Astrocyte (in vitro differentiated cells and primary cell): ENCODE measurements around the gene P2RY12. TPM values are rescaled to one million over a fixed set of nuclear protein-coding genes. Genes with fewer than 3 reads are reported as not detected.

Source experiments
- DNase-seq: peaks from one replicate; pipeline ENCODE4 v3.0.0-alpha.2; 2010; ENCODE audit warnings: low read depth
- FAIRE-seq: peaks from 2 replicates; lab custom pipeline; 2011; peaks lifted over from hg19 to GRCh38; lab: Jason Lieb, UNC
- H2AFZ ChIP-seq: 2 replicates; pipeline ENCODE4 v1.6.0; 2012; ENCODE audit warnings: low read depth, low read length, inconsistent platforms
- H3K27ac ChIP-seq: 2 replicates; pipeline ENCODE4 v1.5.1; 2011; ENCODE audit warnings: low read depth, low read length, inconsistent platforms
- H3K27me3 ChIP-seq: 2 replicates; pipeline ENCODE4 v1.6.0; 2011; ENCODE audit warnings: low read length, inconsistent platforms; ENCODE audit not compliant: insufficient read depth
- H3K36me3 ChIP-seq: 2 replicates; pipeline ENCODE4 v1.5.1; 2011; ENCODE audit warnings: low read length, inconsistent platforms; ENCODE audit not compliant: insufficient read depth
- H3K4me1 ChIP-seq: 2 replicates; pipeline ENCODE4 v1.5.1; 2011; ENCODE audit warnings: low read length, inconsistent platforms; ENCODE audit not compliant: insufficient read depth
- H3K4me2 ChIP-seq: 2 replicates; pipeline ENCODE4 v1.6.0; 2012; ENCODE audit warnings: low read length, inconsistent platforms
- H3K4me3 ChIP-seq: 2 replicates; pipeline ENCODE4 v1.5.1; 2011; ENCODE audit warnings: low read depth, mild to moderate bottlenecking, low read length, inconsistent platforms; ENCODE audit not compliant: insufficient read depth
- H3K79me2 ChIP-seq: 2 replicates; pipeline ENCODE4 v1.6.0; 2012; ENCODE audit warnings: mild to moderate bottlenecking, low read length, inconsistent platforms; ENCODE audit not compliant: insufficient read depth
- H3K9ac ChIP-seq: 2 replicates; pipeline ENCODE4 v1.6.0; 2012; ENCODE audit warnings: mild to moderate bottlenecking, low read length, inconsistent platforms
- H3K9me3 ChIP-seq: 2 replicates; pipeline ENCODE4 v1.5.1; 2012; ENCODE audit warnings: low read depth, mild to moderate bottlenecking, low read length, inconsistent platforms; ENCODE audit not compliant: insufficient read depth
- H4K20me1 ChIP-seq: 2 replicates; pipeline ENCODE4 v1.6.0; 2012; ENCODE audit warnings: low read length, inconsistent platforms; ENCODE audit not compliant: insufficient read depth
- H3K27ac Mint-ChIP-seq: one replicate; pipeline ENCODE4 v1.8.0; 2021; ENCODE audit warnings: mild to moderate bottlenecking, mixed read lengths; ENCODE audit not compliant: unreplicated experiment
- H3K27me3 Mint-ChIP-seq: one replicate; pipeline ENCODE4 v1.8.0; 2021; ENCODE audit warnings: low read depth, mixed read lengths; ENCODE audit not compliant: unreplicated experiment
- H3K36me3 Mint-ChIP-seq: one replicate; pipeline ENCODE4 v1.8.0; 2021; ENCODE audit warnings: low read depth, mixed read lengths; ENCODE audit not compliant: unreplicated experiment
- H3K4me1 Mint-ChIP-seq: one replicate; pipeline ENCODE4 v1.8.0; 2021; ENCODE audit warnings: low read depth, mixed read lengths; ENCODE audit not compliant: unreplicated experiment
- H3K4me3 Mint-ChIP-seq: one replicate; pipeline ENCODE4 v1.8.0; 2021; ENCODE audit warnings: mild to moderate bottlenecking, moderate library complexity, mixed read lengths; ENCODE audit not compliant: unreplicated experiment
- H3K9me3 Mint-ChIP-seq: one replicate; pipeline ENCODE4 v1.8.0; 2021; ENCODE audit warnings: mild to moderate bottlenecking, mixed read lengths; ENCODE audit not compliant: unreplicated experiment
- CTCF ChIP-seq: IDR thresholded peaks from 2 replicates; pipeline ENCODE4 v1.5.1; 2011; ENCODE audit warnings: low read depth, mild to moderate bottlenecking, inconsistent platforms, low read length, moderate library complexity; ENCODE audit not compliant: insufficient read depth
- EZH2 ChIP-seq: IDR thresholded peaks from 2 replicates; pipeline ENCODE4 v1.6.1; 2012; ENCODE audit warnings: mild to moderate bottlenecking, low read length, inconsistent platforms; ENCODE audit not compliant: insufficient read depth
- total RNA-seq: library from RNA; stranded (reverse); gene quantifications from 2 replicates; pipeline ENCODE4 v1.2.1, GENCODE V29; 2021

The P2RY12 gene
- total RNA-seq, 1 donor from 2014 or later, result not detected

GRCh38 chr3:151403246-151403645 is 18.7 kb upstream of the P2RY12 start:
- Histone ChIP-seq H3K4me1 (peaks cover 9% of the 10 kb centered on the region), H3K4me2 (peak overlapping the region; percentile 16), H3K9me3 (no peaks in the 10 kb centered on the region), H3K79me2 (no peaks in the 10 kb centered on the region), H2AFZ (no peak overlapping the region), H4K20me1 (no peaks in the 10 kb centered on the region), H3K27ac (no peak overlapping the region), H3K4me3 (no peak overlapping the region), H3K36me3 (no peaks in the 10 kb centered on the region), H3K9ac (no peak overlapping the region), H3K27me3 (no peaks in the 10 kb centered on the region)
- H3K36me3 Mint-ChIP-seq, result no peaks in the 10 kb centered on the region
- DNase-seq, result peak; percentile 92
- peaks cover 18% of the 10 kb centered on the region for H3K4me1 Mint-ChIP-seq
- H3K4me3 Mint-ChIP-seq, result no peak overlapping the region
- peak; percentile 94 for FAIRE-seq
- TF ChIP-seq EZH2, result no peak
- TF ChIP-seq CTCF, result no peak
- H3K9me3 Mint-ChIP-seq, result no peaks in the 10 kb centered on the region
- H3K27ac Mint-ChIP-seq, result peak overlapping the region; percentile 91
- no peaks in the 10 kb centered on the region for H3K27me3 Mint-ChIP-seq

GRCh38 chr3:151402349-151402748 is 17.8 kb upstream of the P2RY12 start:
- H3K4me1 Mint-ChIP-seq, result peaks cover 18% of the 10 kb centered on the region
- no peaks in the 10 kb centered on the region for H3K36me3 ChIP-seq
- FAIRE-seq (no peak), DNase-seq (no peak)
- no peaks in the 10 kb centered on the region for H3K9me3 ChIP-seq
- peaks cover 9% of the 10 kb centered on the region for H3K4me1 ChIP-seq
- no peak overlapping the region for H3K4me2 ChIP-seq
- H3K79me2 ChIP-seq, result no peaks in the 10 kb centered on the region
- H3K36me3 Mint-ChIP-seq, result no peaks in the 10 kb centered on the region
- H3K9me3 Mint-ChIP-seq, result no peaks in the 10 kb centered on the region
- no peaks in the 10 kb centered on the region for H4K20me1 ChIP-seq
- no peak overlapping the region for H3K4me3 Mint-ChIP-seq
- H3K4me3 ChIP-seq, result no peak overlapping the region
- no peak overlapping the region for H3K9ac ChIP-seq
- H3K27me3 Mint-ChIP-seq, result no peaks in the 10 kb centered on the region
- no peak overlapping the region for H2AFZ ChIP-seq
- TF ChIP-seq CTCF, result no peak
- no peak for TF ChIP-seq EZH2
- H3K27me3 ChIP-seq, result no peaks in the 10 kb centered on the region
- no peak overlapping the region for H3K27ac Mint-ChIP-seq
- H3K27ac ChIP-seq, result no peak overlapping the region

GRCh38 chr3:151400341-151400740 is 15.8 kb upstream of the P2RY12 start:
- Mint-ChIP-seq H3K4me3 (no peak overlapping the region), H3K27ac (no peak overlapping the region), H3K27me3 (no peaks in the 10 kb centered on the region), H3K4me1 (peaks cover 18% of the 10 kb centered on the region), H3K9me3 (no peaks in the 10 kb centered on the region), H3K36me3 (no peaks in the 10 kb centered on the region)
- Histone ChIP-seq H3K9me3 (no peaks in the 10 kb centered on the region), H2AFZ (no peak overlapping the region), H3K4me3 (no peak overlapping the region), H3K4me2 (no peak overlapping the region), H4K20me1 (no peaks in the 10 kb centered on the region), H3K79me2 (no peaks in the 10 kb centered on the region), H3K9ac (no peak overlapping the region), H3K4me1 (peaks cover 9% of the 10 kb centered on the region), H3K27me3 (no peaks in the 10 kb centered on the region), H3K36me3 (no peaks in the 10 kb centered on the region), H3K27ac (no peak overlapping the region)
- TF ChIP-seq EZH2, result no peak
- no peak for TF ChIP-seq CTCF
- FAIRE-seq, result peak; percentile 47
- DNase-seq, result no peak
